SK-N-SH treated with all-trans-retinoic acid at 6 μM for 48 hours (cell line): ENCODE measurements around the gene KCNIP2.

Experiments used
- ARNTL ChIP-seq: fragments of 450-650 bp; formaldehyde crosslinking; IDR thresholded peaks from 2 replicates; pipeline ENCODE4 v1.5.0; 2020; ENCODE audit warnings: low read depth, mild to moderate bottlenecking, moderate library complexity, borderline replicate concordance
- ISL1 ChIP-seq: fragments of 250-450 bp; sonication (Bioruptor Pico); IDR thresholded peaks from 2 replicates; pipeline ENCODE4 v2.1.2; 2022; ENCODE audit warnings: mild to moderate bottlenecking, moderate library complexity
- OSR1 ChIP-seq: fragments of 250-450 bp; sonication (Bioruptor Pico); IDR thresholded peaks from 2 replicates; pipeline ENCODE4 v1.8.0; 2022; ENCODE audit warnings: moderate library complexity, mild to moderate bottlenecking, inconsistent platforms
- PPARA ChIP-seq: fragments of 250-450 bp; sonication (Bioruptor Pico); IDR thresholded peaks from 2 replicates; pipeline ENCODE4 v1.5.0; 2020; ENCODE audit warnings: mild to moderate bottlenecking, borderline replicate concordance
- ZNF8 ChIP-seq: fragments of 450-650 bp; formaldehyde crosslinking; IDR thresholded peaks from 2 replicates; pipeline ENCODE4 v1.5.0; 2020; ENCODE audit warnings: mild to moderate bottlenecking, moderate library complexity

DNA sequence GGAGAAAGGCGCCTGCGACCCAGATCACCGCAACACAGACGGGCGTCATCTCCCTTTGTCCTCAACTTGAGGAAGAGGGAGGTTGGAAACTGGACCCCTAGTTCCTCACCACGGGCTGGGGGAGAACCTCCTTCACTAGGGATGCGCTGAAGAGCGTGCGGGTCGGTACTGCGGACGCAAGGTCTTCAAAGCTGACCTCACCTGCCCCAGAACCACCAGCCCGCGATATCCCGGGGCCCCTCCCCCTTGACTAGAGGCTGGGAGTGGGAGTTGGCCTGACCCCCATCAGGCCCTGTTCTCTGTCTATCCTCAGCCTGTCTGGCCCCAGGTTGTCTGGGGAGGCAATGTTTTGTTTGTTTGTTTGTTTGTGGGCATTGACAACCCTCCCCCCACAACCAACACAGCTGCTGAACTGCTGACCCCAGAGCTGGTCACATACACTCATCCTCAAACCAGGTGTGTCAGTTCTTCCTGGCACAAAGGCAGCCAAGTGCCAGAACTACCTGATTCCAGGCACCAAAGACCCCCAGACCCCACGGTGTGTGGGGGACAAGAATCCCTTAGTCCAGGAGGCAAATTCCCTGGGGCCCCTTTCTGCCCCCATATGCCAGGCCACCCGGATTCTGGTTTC, 63.3 kb downstream of the KCNIP2 start:
- TF ChIP-seq OSR1 (CRISPR knock-in tag) (no peak), ZNF8 (CRISPR knock-in tag) (no peak), ISL1 (CRISPR knock-in tag) (no peak), PPARA (no peak), ARNTL (CRISPR knock-in tag) (no peak)
